Thyroid gland (tissue), 4 donors: ENCODE measurements around the gene FLAD1. TPM values are rescaled to one million over a fixed set of nuclear protein-coding genes. Genes with fewer than 3 reads are reported as not detected.

Source experiments
- DNase-seq, 2 donors: peaks; one replicate each; pipeline ENCODE4 v3.0.0-alpha.2; 2019
- H3K27ac ChIP-seq, 3 donors: fragments of 200-600 bp; sonication (generic); 1 replicate in 2 of 3; 2 replicates in 1 of 3; pipeline ENCODE4 v1.5.1; 2016 to 2019; ENCODE audit warnings: mild to moderate bottlenecking in 1 of 3, moderate library complexity in 1 of 3
- H3K27me3 ChIP-seq: fragments of 200-600 bp; sonication (generic); one replicate; pipeline ENCODE4 v1.5.1; 2019
- H3K36me3 ChIP-seq, 2 donors: fragments of 200-600 bp; sonication (generic); one replicate each; pipeline ENCODE4 v1.5.1; 2016 to 2019
- H3K4me1 ChIP-seq, 2 donors: fragments of 200-600 bp; sonication (generic); one replicate each; pipeline ENCODE4 v1.5.1; 2017 to 2019
- H3K4me3 ChIP-seq, 3 donors: fragments of 200-600 bp; sonication (generic); replicated peaks in 1 of 3; 1 replicate in 2 of 3; 2 replicates in 1 of 3; pipeline ENCODE4 v1.5.1; 2016; ENCODE audit warnings: mild to moderate bottlenecking in 1 of 3
- H3K9me3 ChIP-seq: fragments of 200-600 bp; sonication (generic); one replicate; pipeline ENCODE4 v1.5.1; 2017
- CTCF ChIP-seq, 6 experiments: fragments of 200-600 bp in 3 of 6; fragments of 450-650 bp in 3 of 6; sonication (generic) in 3 of 6; IDR thresholded peaks; one replicate each; pipeline ENCODE4 v1.5.1; 2016 to 2019; ENCODE audit warnings: antibody characterized with exemption in 6 of 6, mild to moderate bottlenecking in 2 of 6, inconsistent platforms in 1 of 6, moderate library complexity in 1 of 6
- POLR2A ChIP-seq, 2 donors: fragments of 450-650 bp; IDR thresholded peaks; one replicate each; pipeline ENCODE4 v1.6.1; 2017; ENCODE audit warnings: antibody characterized with exemption in 2 of 2, mild to moderate bottlenecking in 2 of 2, moderate library complexity in 1 of 2
- WGBS, 2 donors: methylation state at CpG; one replicate each; pipeline ENCODE4 v1.1.5; 2017; 5-methylcytosine and 5-hydroxymethylcytosine counted together
- intact Hi-C: fragments of 100-400 bp; cut with DNase I; formaldehyde crosslinking; loops from one replicate; pipeline ENCODE4 v1.15.1; 2023
- total RNA-seq, 4 donors: library from RNA; depleted of rRNA; stranded (reverse); fragments of >200 nt; gene quantifications; one replicate each; pipeline ENCODE4 v1.2.3, GENCODE V29; 2016

FLAD1 gene
- total RNA-seq, 4 donors from 2014 or later = 24.1 to 39.3 (median 31.1) TPM

DNA sequence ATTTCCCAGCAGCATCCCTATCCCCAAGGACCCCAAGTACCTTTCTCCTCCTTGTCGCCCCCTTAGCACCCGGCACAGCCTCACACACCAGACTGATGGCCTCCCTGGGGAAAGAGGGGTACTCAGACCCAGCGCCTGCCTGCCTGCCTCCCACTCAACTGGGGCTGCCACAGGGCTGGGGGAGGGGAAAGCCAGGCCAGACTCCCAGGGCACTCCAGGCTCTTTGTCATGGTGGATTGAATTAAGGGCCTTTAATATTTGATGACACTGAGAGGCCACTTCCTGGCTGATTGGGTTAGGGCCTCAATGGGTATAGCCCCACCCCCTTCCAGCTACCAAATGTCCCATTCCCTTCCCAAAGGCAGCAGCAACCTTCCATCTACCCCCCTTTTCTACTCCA, 14.4 kb upstream of the FLAD1 start:
- H3K9me3 ChIP-seq = no peaks in the 10 kb centered on the region
- TF ChIP-seq POLR2A (IDR thresholded peaks at IDR 0.05) = no peak
- no peak for TF ChIP-seq CTCF (IDR thresholded peaks at IDR 0.05)
- intact Hi-C loops = no loop called here
- peaks cover 37 to 51% of the 10 kb centered on the region in 2 donors for H3K4me1 ChIP-seq
- H3K36me3 ChIP-seq = peaks cover 23 to 31% of the 10 kb centered on the region in 2 donors
- WGBS, 2 donors = 78 to 87% methylated on average over 3 of the region's 3 CpGs
- no peaks in the 10 kb centered on the region for H3K27me3 ChIP-seq
- H3K4me3 ChIP-seq = no peak overlapping the region
- DNase-seq = no peak
- H3K27ac ChIP-seq = peak overlapping the region in 2 of 3 donors; percentile 95 to 98

DNA sequence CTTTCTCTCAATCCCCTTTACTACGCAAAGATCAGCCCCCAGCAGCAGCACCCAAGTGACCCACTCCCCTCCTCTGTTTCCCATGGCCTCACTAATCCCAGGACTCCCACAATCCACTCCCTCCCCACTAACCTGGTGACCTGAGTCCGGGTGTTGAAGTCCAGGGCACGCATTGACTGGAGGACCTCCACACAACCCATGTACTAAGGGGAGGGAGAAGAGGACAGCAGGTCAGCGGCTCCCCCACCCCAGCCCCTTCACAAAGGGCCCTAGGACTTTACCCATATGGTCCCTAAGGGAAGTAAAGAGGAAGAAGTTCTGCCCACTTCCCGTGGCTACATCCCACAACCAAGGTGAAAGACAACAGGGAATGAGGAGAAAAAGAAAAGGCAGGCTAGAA, 13.9 kb upstream of the FLAD1 start:
- Histone ChIP-seq H3K36me3 (peaks cover 22 to 31% of the 10 kb centered on the region in 2 donors), H3K4me1 (peaks cover 37 to 51% of the 10 kb centered on the region in 2 donors), H3K9me3 (no peaks in the 10 kb centered on the region), H3K27me3 (no peaks in the 10 kb centered on the region), H3K4me3 (no peak overlapping the region), H3K27ac (peak overlapping the region; percentile 46 to 98 (median 95))
- TF ChIP-seq POLR2A (IDR thresholded peaks at IDR 0.05) = no peak
- 58 to 65% methylated on average over 5 of the region's 5 CpGs for WGBS, 2 donors
- intact Hi-C loops = no loop called here
- no peak for DNase-seq

DNA sequence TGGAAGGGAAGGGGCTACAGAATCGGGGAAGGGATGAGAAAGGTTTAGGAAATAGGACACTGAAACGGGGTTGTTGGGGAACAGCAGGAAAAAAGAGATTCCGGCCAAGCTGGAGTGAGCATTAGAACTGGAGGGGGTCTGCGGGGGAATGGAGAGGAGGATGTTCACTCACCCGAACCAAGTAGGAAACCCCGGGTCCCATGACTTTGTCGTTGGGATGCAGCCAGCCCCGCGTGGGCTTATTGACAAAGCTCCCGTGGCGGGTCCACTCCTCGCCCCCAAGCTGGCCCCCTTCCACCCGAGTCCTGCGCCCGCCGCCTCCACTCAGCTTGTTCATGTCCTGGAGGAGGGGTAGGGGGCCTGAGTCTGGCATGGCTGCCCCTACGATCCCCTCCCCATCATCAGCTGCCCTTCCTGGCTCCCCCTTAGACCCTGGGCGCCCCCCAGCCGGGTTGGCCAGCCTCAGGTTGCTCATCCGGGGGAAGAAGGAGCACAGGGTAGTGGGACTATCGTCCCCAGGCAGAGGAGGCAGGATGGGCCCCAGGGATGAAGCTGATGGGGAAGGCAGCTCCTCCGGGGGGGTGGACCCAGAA, 13.2 kb upstream of the FLAD1 start:
- peak overlapping the region; percentile 95 to 99 (median 98) for H3K27ac ChIP-seq
- WGBS, 2 donors = 30 to 32% methylated on average over 19 to 22 of the region's 22 CpGs
- TF ChIP-seq CTCF (IDR thresholded peaks at IDR 0.05) (no peak), POLR2A (IDR thresholded peaks at IDR 0.05) (no peak)
- no peaks in the 10 kb centered on the region for H3K9me3 ChIP-seq
- DNase-seq = peak; percentile 63
- intact Hi-C loops = loop anchor here (5.0 kb wide), 1 partner anchor 82 kb away; the partner anchor contains the start of gene ADAM15
- H3K27me3 ChIP-seq = no peaks in the 10 kb centered on the region
- peaks cover 22 to 31% of the 10 kb centered on the region in 2 donors for H3K36me3 ChIP-seq
- H3K4me1 ChIP-seq = peaks cover 37 to 51% of the 10 kb centered on the region in 2 donors
- peak overlapping the region in 2 of 3 donors; percentile 23 to 38 for H3K4me3 ChIP-seq

DNA sequence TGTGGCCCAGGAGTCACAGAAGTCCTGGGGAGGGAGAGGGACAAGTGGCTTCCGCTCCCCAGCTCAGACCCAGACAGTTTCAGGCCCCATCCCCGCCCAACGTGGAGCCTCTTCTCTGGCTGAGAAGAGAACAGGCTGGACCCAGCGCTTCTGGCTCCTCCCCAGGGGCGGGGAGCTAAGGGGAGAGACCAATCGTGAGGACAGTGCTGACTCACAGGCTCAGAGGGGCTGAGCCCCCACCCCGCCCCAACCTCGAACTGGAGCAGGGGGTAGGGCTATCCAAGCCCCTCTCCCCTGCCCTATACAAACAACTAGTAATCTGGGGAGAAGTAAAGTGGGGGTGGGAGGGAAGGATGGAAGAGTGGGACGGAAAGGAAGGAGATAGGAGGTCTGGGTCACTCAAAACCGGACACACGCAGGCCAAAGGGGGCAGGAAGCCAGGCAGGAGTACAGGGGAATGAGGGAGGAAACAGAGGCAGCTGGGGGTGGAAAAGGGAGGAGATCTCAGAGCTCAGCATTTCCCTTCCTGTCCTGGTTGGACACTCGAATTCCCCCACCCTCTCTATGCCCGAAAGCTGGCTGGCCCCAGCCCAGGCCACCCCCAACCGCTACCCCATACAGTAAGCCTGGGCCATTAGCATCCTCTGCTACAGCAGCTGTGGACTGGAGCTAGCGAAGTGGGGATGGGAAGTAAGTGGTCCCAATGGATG, 12.4 kb upstream of the FLAD1 start, which contains the start of gene SHC1:
Gene SHC1, minus strand, starts transcription at position 117 of the 710 bp plus-strand sequence. CDS start 221 bp downstream, outside the sequence.
- Histone ChIP-seq H3K9me3 (no peaks in the 10 kb centered on the region), H3K27ac (peak within 1 kb of the TSS; percentile 95 to 99 (median 98)), H3K36me3 (peaks cover 15 to 23% of the 10 kb centered on the region in 2 donors), H3K4me1 (peaks cover 37 to 51% of the 10 kb centered on the region in 2 donors), H3K27me3 (no peaks in the 10 kb centered on the region), H3K4me3 (peak within 1 kb of the TSS in 2 of 3 donors; percentile 23 to 38)
- DNase-seq = peak; percentile 93 to 95
- TF ChIP-seq CTCF (IDR thresholded peaks at IDR 0.05) = no peak
- TF ChIP-seq POLR2A (IDR thresholded peaks at IDR 0.05) = peak in 1 of 2 donors; percentile 83
- intact Hi-C loops = loop anchor here (5.0 kb wide), 1 partner anchor 82 kb away; the partner anchor contains the start of gene ADAM15
- WGBS, 2 donors = 25 to 27% methylated on average over 10 to 14 of the region's 15 CpGs

GRCh38 chr1:154971341-154971998, 11.7 kb upstream of the FLAD1 start:
- peak; percentile 47 to 53 for DNase-seq
- no peaks in the 10 kb centered on the region for H3K27me3 ChIP-seq
- peak overlapping the region; percentile 95 to 99 (median 98) for H3K27ac ChIP-seq
- WGBS, 2 donors = 58 to 67% methylated on average over 10 of the region's 10 CpGs
- H3K36me3 ChIP-seq = peaks cover 10 to 16% of the 10 kb centered on the region in 2 donors
- no peaks in the 10 kb centered on the region for H3K9me3 ChIP-seq
- H3K4me1 ChIP-seq = peaks cover 37 to 58% of the 10 kb centered on the region in 2 donors
- intact Hi-C loops = loop anchor here (5.0 kb wide), 1 partner anchor 81 kb away; the partner anchor contains the start of gene ADAM15
- H3K4me3 ChIP-seq = no peak overlapping the region
- TF ChIP-seq POLR2A (IDR thresholded peaks at IDR 0.05) (no peak), CTCF (IDR thresholded peaks at IDR 0.05) (no peak)
